ENCODE measurements around the gene HTT. TPM values are rescaled to one million over a fixed set of nuclear protein-coding genes. Genes with fewer than 3 reads are reported as not detected.
"Not testable (repeated sequence)": the region's sequence is repeated elsewhere in the genome, so short reads cannot be mapped to it uniquely, and the experiment has no call there.

The HTT gene
- total and polyA plus RNA-seq, 12 donors = 16.1 to 77.1 (median 47.1) TPM

GRCh38 chr4:3047464-3048286 is 26.8 kb upstream of the HTT start:
- H3K27me3 ChIP-seq = no peaks in the 10 kb centered on the region
- DNase-seq = peak; percentile 79 to 92 (median 85)
- peak; percentile 53 to 79 (median 75) for TF ChIP-seq CTCF (IDR thresholded peaks at IDR 0.05)
- TF ChIP-seq POLR2A (IDR thresholded peaks at IDR 0.05) = peak in 1 of 2 donors; percentile 10
- H3K36me3 ChIP-seq (replicated peaks in 1 of 2) = no peaks in the 10 kb centered on the region
- peaks cover 0 to under 1% of the 10 kb centered on the region in 2 donors for H3K4me1 ChIP-seq (replicated peaks in 1 of 2)
- intact Hi-C loops (cut with DNase I) = no loop called here
- H3K4me3 ChIP-seq = peak overlapping the region in 2 of 4 donors; percentile 45 to 53
- WGBS, 4 donors = 36 to 46% (median 40%) methylated on average over 19 to 20 of the region's 20 CpGs
- H3K27ac ChIP-seq = peak overlapping the region in 3 of 5 donors; percentile 39 to 77 (median 75)
- H3K9me3 ChIP-seq (replicated peaks in 1 of 3) = no peaks in the 10 kb centered on the region

GRCh38 chr4:3051141-3051897 is 23.2 kb upstream of the HTT start:
- H3K9me3 ChIP-seq (replicated peaks in 1 of 3); H3K4me1 ChIP-seq (replicated peaks in 1 of 2): not testable (repeated sequence)

GRCh38 chr4:3054169-3054759 is 20.2 kb upstream of the HTT start:
- 91 to 99% (median 94%) methylated on average over 2 of the region's 2 CpGs for WGBS, 4 donors
- intact Hi-C loops (cut with DNase I) = no loop called here
- no peak for TF ChIP-seq CTCF (IDR thresholded peaks at IDR 0.05)
- TF ChIP-seq POLR2A (IDR thresholded peaks at IDR 0.05) = no peak
- Histone ChIP-seq H3K27me3 (no peaks in the 10 kb centered on the region), H3K27ac (no peak overlapping the region), H3K9me3 (replicated peaks in 1 of 3) (no peaks in the 10 kb centered on the region), H3K4me1 (replicated peaks in 1 of 2) (no peaks in the 10 kb centered on the region), H3K4me3 (no peak overlapping the region), H3K36me3 (replicated peaks in 1 of 2) (no peaks in the 10 kb centered on the region)
- DNase-seq = no peak

More at GRCh38 chr4:3051141-3051897, 23.2 kb upstream of the HTT start:
- DNase-seq; H3K27me3 ChIP-seq; H3K27ac ChIP-seq; intact Hi-C loops (cut with DNase I); H3K36me3 ChIP-seq (replicated peaks in 1 of 2); H3K4me3 ChIP-seq: not testable (repeated sequence)
- WGBS, 4 donors = 79 to 93% (median 84%) methylated on average over 10 to 12 of the region's 12 CpGs

GRCh38 chr4:3059943-3060342 is 14.5 kb upstream of the HTT start:
- Histone ChIP-seq H3K4me1 (replicated peaks in 1 of 2) (no peaks in the 10 kb centered on the region), H3K27ac (no peak overlapping the region), H3K36me3 (replicated peaks in 1 of 2) (no peaks in the 10 kb centered on the region), H3K9me3 (replicated peaks in 1 of 3) (no peaks in the 10 kb centered on the region), H3K27me3 (no peaks in the 10 kb centered on the region), H3K4me3 (no peak overlapping the region)
- peak in 1 of 7 donors; percentile 4 for DNase-seq
- intact Hi-C loops (cut with DNase I) = no loop called here
- 80 to 90% (median 83%) methylated on average over 6 of the region's 6 CpGs for whole genome bisulfite sequencing, 4 donors
- no peak for TF ChIP-seq CTCF (IDR thresholded peaks at IDR 0.05)

Measured in adrenal gland (tissue), 12 donors.